GM18873 (cell line): Measurements from ENCODE around the gene PAX8.

ENCODE experiments used
- ATAC-seq: cut with Tn5 transposase; IDR thresholded peaks from one replicate; pipeline ENCODE4 v1.9.1; 2021; ENCODE audit warnings: mild to moderate bottlenecking, moderate library complexity, moderate number of reproducible peaks; ENCODE audit not compliant: unreplicated experiment, low FRiP score

Gene PAX8

GRCh38 chr2:113173542-113174375 lies 105.0 kb downstream of the PAX8 start, which contains the start of gene PSD4:
Gene PSD4 (plus strand): TSS chr2:113173971. CDS start chr2:113182457, 8,486 bp downstream.
- peak; percentile 75 for ATAC-seq

GRCh38 chr2:113172721-113173541 lies 105.8 kb downstream of the PAX8 start:
- no peak for ATAC-seq

- ATAC-seq, result no peak
These were observed 107.2 kb downstream of the PAX8 start for GRCh38 chr2:113171334-113172075.

GRCh38 chr2:113169586-113169985 lies 109.1 kb downstream of the PAX8 start:
- ATAC-seq, result no peak

- ATAC-seq, result no peak
These were observed 109.7 kb downstream of the PAX8 start for GRCh38 chr2:113169002-113169530.

- no peak for ATAC-seq
These were observed 110.8 kb downstream of the PAX8 start for GRCh38 chr2:113167962-113168340.

- ATAC-seq, result no peak
These were observed 111.4 kb downstream of the PAX8 start for GRCh38 chr2:113167115-113167932.

- ATAC-seq, result no peak
These were observed 112.5 kb downstream of the PAX8 start for GRCh38 chr2:113166187-113166645.
